ENCODE measurements around the gene ZNF555. TPM values are rescaled to one million over a fixed set of nuclear protein-coding genes. Genes with fewer than 3 reads are reported as not detected.
A peak's percentile ranks its signal among the peaks of the same experiment; 100 is the strongest.

Gene ZNF555
- total and polyA plus RNA-seq, 10 of the 15 experiments (the other 5 are each of a cell fraction or from before 2014, with no cell fraction given) = 0.58 to 1.9 (median 1.2) TPM

DNA sequence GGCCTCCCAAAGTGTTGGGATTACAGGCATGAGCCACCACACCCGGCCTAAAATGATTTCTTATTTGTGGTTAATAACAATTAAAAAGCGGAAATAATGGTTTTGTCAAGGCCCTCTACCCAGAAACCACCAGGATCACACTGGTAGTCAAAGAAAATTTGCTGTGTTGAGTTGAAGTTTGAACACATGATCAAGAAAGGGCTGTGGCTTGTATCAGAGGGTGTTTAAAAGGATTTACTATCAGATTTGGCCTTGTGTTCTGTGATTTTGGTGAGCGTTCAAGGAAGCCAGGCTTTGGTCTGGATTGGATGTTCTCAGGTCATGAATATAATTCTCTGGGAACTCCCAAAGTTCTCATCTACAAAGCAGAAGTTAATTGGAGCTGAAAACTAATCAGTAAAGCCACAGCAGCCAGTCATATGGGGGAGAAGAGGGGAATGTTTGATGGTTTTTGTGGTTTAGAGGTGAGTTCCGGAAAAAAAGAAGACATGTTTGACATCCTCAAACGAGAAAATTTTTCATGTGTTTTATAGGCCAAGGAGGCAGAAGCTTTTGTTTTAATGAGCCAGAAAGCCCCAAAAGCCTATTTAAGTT is 15.3 kb downstream of the ZNF555 start (continued):
- TF ChIP-seq, protein P1, sequence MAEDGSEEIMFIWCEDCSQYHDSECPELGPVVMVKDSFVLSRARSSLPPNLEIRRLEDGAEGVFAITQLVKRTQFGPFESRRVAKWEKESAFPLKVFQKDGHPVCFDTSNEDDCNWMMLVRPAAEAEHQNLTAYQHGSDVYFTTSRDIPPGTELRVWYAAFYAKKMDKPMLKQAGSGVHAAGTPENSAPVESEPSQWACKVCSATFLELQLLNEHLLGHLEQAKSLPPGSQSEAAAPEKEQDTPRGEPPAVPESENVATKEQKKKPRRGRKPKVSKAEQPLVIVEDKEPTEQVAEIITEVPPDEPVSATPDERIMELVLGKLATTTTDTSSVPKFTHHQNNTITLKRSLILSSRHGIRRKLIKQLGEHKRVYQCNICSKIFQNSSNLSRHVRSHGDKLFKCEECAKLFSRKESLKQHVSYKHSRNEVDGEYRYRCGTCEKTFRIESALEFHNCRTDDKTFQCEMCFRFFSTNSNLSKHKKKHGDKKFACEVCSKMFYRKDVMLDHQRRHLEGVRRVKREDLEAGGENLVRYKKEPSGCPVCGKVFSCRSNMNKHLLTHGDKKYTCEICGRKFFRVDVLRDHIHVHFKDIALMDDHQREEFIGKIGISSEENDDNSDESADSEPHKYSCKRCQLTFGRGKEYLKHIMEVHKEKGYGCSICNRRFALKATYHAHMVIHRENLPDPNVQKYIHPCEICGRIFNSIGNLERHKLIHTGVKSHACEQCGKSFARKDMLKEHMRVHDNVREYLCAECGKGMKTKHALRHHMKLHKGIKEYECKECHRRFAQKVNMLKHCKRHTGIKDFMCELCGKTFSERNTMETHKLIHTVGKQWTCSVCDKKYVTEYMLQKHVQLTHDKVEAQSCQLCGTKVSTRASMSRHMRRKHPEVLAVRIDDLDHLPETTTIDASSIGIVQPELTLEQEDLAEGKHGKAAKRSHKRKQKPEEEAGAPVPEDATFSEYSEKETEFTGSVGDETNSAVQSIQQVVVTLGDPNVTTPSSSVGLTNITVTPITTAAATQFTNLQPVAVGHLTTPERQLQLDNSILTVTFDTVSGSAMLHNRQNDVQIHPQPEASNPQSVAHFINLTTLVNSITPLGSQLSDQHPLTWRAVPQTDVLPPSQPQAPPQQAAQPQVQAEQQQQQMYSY (CRISPR knock-in tag; IDR thresholded peaks at IDR 0.05) = no peak
- TF ChIP-seq POLR2AphosphoS2 (IDR thresholded peaks at IDR 0.05; ENCODE audit: low read depth, low read length) (no peak), POLR2AphosphoS5 (IDR thresholded peaks at IDR 0.05; ENCODE audit: low read length) (no peak), BCL11A (IDR thresholded peaks at IDR 0.05; ENCODE audit: low read depth, low read length) (0 out of 2 replicates have a peak, but pooled peaks have one; percentile 33), IKZF1 (conservative IDR thresholded peaks at IDR 0.05) (peak; percentile 54), EED (IDR thresholded peaks at IDR 0.05; ENCODE audit: low read depth) (no peak), MTA3 (IDR thresholded peaks at IDR 0.05; ENCODE audit: borderline replicate concordance, low read length) (no peak)

GRCh38 chr19:2858864-2859263 is 17.6 kb downstream of the ZNF555 start:
- no peak overlapping the region for H3K4me2 ChIP-seq (ENCODE audit: control insufficient read depth, insufficient read depth)
- H3K27me3 ChIP-seq (replicated peaks in 1 of 2; ENCODE audit: control insufficient read depth in 2 of 2, insufficient read depth in 2 of 2, low read length in 1 of 2) = no peaks in the 10 kb centered on the region
- H3K4me3 ChIP-seq = no peak overlapping the region
- ChIA-PET CTCF (no interaction called here), POLR2A (no interaction called here), RAD21 (ENCODE audit: unreplicated experiment) (no interaction called here), SMC1A (ENCODE audit: uncharacterized antibody, unreplicated experiment) (no interaction called here)
- no TSS peak for BruUV-seq (replicated peaks)
- no peaks in the 10 kb centered on the region for H3K36me3 ChIP-seq (ENCODE audit: control insufficient read depth in 2 of 2, insufficient read depth in 2 of 2, low read length in 1 of 2)
- TF ChIP-seq SIN3A (IDR thresholded peaks at IDR 0.05; ENCODE audit: low read depth, low read length) (no peak), NR2F1 (conservative IDR thresholded peaks at IDR 0.05) (no peak), ETV6 (conservative IDR thresholded peaks at IDR 0.05 in 1 of 2, IDR thresholded peaks at IDR 0.05 in 1 of 2; ENCODE audit: borderline replicate concordance in 1 of 2, low read depth in 1 of 2) (no peak), YBX1 (IDR thresholded peaks at IDR 0.05) (no peak), TARDBP (IDR thresholded peaks at IDR 0.05; ENCODE audit: borderline replicate concordance) (no peak), BHLHE40 (IDR thresholded peaks at IDR 0.05; ENCODE audit: borderline replicate concordance in 1 of 2, low read depth in 2 of 2, low read length in 1 of 2) (no peak)
- TF ChIP-seq, protein P2, sequence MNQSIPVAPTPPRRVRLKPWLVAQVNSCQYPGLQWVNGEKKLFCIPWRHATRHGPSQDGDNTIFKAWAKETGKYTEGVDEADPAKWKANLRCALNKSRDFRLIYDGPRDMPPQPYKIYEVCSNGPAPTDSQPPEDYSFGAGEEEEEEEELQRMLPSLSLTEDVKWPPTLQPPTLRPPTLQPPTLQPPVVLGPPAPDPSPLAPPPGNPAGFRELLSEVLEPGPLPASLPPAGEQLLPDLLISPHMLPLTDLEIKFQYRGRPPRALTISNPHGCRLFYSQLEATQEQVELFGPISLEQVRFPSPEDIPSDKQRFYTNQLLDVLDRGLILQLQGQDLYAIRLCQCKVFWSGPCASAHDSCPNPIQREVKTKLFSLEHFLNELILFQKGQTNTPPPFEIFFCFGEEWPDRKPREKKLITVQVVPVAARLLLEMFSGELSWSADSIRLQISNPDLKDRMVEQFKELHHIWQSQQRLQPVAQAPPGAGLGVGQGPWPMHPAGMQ (IDR thresholded peaks at IDR 0.05; ENCODE audit: borderline replicate concordance) = no peak
- no peak overlapping the region for H3K9ac ChIP-seq (ENCODE audit: control insufficient read depth, insufficient read depth, low read length)
- 88% methylated on average over 27 of the region's 27 CpGs for WGBS (ENCODE audit: insufficient coverage, insufficient replicate concordance, low lambda C conversion rate, missing lambda C conversion rate)
- no peak overlapping the region for H3K27ac ChIP-seq (ENCODE audit: control insufficient read depth, insufficient read depth)
- H3K9me3 ChIP-seq (replicated peaks; ENCODE audit: control insufficient read depth, insufficient read depth, low read length) = peaks cover 16% of the 10 kb centered on the region
- H3K4me1 ChIP-seq (ENCODE audit: control insufficient read depth, insufficient read depth, low read length) = no peaks in the 10 kb centered on the region
- no peak for ATAC-seq
- FAIRE-seq = no peak
- no peak for DNase-seq (ENCODE audit: low read depth, low spot score)
- in situ Hi-C loops (cut with MboI) = no loop called here
- intact Hi-C loops (cut with micrococcal nuclease; ENCODE audit: unreplicated experiment) = no loop called here
- no peaks in the 10 kb centered on the region for H4K20me1 ChIP-seq (ENCODE audit: control insufficient read depth, insufficient read depth)
- no peak overlapping the region for H2AFZ ChIP-seq (ENCODE audit: control insufficient read depth, low read depth, low read length)
- H3K79me2 ChIP-seq (ENCODE audit: control insufficient read depth, insufficient read depth, low read length) = no peaks in the 10 kb centered on the region
